CD4-positive, alpha-beta T cell treated with Interleukin-1 beta for 1 hour (primary cell): ENCODE results near the gene RMND5B.
"Not testable (repeated sequence)": the region's sequence is repeated elsewhere in the genome, so short reads cannot be mapped to it uniquely, and the experiment has no call there.

Experiments
- DNase-seq, 2 donors: peaks; one replicate each; pipeline ENCODE4 v3.0.0-alpha.2; 2020 to 2022

RMND5B gene

DNA sequence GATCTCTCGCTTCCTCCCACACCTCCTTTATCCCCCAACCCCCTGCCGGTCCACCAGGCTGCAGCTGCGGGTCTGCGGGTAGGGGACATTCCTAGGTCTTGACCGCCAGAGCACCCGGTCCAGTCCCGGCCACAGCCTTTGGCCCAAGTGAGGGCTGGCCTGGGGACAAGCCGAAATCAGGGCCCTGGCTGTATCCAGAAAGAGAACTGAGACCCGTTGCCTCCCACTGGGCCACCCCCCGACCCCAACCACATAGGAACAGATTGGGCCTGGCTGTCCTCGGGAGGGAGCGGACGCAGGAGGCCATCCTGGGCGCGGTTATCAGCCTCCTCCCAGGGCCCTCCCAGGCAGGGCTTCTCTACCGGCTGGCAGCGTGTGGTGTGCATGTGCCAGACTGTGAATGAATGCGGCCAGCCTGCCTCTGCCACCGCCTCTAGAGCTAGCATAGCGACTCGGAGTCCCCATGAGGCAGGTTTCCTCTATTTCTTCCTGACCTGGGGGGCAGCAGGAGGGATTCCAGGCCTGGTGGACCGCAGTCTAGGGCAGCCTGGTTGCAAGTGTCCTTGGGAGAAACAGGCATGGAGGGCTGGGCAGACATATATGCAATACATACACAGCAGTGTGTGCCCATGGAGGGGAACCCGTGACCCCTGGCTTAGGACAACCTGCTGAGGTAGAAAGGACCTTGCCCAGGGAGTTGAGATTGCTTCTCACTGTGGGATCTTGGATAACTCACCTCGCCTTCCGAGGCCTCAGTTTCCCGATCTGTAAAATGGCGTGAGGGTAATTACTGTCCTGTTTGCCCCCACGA is 16.3 kb upstream of the RMND5B start:
- DNase-seq, result peak; percentile 65 to 66

- DNase-seq, result peak; percentile 40 to 47
These were observed 15.5 kb upstream of the RMND5B start for GRCh38 chr5:178115136-178115813.

DNA sequence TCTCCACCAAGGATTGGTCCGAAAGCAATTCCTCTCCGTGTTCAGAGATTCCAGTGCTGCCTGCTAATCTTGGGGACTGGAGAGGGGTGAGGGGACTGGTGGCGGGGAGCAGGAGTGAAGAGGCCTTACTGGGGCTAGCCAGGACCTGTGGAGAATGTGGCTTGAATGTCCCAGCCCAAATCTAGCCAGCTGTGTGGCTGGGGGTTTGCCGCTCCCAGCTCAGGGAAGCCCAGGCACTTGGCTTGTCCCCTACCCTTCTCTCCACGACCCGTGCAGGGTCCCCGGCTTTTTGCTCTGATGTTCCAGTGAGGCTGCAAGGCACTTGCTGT is 15.0 kb upstream of the RMND5B start:
- DNase-seq, result no peak

DNA sequence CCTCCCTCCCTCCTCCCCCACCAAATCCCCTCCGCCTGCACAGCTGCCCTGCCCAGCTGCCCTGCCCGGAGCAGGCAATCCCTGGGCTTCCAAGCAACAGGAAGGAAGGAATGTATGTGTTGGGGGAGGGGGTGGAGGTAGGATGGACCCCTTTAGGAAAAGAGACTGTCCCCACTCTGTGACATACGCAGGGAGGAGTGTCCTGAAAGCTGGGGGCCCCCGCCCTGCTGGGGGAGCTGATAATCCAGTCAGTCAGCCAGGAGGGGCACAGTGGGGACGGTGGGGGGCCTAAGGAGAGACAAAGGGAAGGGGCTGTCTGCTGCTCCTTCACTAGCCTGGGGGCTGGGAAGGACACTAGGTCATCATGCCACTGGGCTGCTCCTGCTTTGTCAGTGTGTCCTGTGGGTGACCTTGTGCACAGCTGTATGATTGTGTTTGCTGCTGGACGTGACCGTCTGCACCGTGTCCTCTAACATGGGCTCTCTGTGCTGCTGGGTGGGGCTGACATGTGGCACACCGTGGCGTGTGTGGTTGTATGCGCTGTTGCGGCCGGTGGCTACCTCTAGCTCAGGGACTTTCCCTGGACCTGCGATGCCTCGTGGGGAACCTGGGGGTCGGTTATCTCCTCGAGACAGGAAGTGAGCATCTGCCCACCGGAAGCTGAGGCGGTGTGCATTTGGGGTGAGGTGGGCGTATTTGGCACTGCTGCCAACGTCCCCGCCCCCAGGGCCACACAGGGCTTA is 14.5 kb upstream of the RMND5B start:
- peak; percentile 88 to 92 for DNase-seq

DNA sequence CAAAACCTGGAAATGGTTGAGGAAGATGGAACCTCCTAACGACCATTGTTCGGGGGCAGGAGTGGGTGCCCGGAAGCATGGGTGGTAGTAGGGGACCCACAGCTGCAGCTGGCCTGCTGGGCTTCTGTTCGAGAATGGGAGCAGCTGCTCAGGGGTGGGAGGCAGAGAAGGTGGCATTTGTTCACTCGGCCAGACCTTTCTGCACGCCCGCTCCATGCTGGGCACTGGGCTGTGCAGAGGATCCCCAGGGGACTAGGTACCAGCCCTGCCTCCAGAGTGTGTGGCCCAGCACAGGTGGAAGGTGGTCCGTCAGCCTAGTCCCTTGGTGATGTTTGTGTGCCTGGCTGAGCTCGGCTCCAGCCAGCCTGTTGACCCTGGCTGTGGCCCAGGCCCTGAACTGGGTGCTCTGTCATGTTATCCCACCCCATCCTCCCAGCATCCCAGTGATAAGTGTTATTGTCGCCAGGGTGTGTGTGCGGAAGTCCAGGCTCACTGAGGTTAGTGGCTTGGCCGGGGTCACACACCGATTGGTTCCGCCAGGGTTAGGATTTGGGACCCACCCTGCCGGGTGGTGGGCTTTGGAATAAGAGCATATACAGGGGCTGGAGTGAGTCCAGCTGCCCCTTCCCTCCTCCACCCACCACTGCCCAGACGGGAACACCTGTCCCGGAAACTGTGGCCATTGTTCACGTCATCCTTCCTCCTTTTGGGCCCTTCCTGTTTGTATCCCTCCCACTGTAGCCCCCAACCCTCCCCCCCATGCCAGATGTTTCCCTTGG is 12.7 kb upstream of the RMND5B start:
- DNase-seq, result no peak

DNA sequence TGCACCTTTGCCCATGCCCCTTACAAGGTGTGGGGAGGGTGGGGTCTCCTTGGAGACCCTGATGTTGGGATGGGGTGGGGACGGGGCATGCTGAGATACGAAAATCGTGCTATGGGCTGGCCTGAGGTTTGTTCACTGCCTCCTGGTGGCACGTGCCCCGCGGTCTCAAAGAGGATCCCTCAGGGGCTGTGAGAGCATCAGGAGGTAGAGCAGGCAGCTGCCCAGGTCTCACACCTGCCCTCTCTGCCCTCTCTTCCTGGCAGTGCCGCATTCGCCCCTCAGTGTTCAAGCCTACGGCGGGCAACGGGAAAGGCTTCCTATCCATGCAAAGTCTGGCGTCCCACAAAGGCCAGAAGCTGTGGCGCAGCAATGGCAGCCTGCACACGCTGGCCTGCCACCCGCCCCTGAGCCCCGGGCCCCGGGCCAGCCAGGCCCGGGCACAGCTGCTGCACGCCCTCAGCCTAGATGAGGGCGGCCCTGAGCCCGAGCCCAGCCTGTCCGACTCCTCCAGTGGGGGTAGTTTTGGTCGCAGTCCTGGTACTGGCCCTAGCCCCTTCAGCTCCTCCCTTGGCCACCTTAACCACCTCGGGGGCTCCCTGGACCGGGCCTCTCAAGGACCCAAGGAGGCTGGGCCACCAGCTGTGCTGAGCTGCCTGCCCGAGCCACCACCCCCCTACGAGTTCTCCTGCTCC is 10.8 kb upstream of the RMND5B start:
- DNase-seq, result no peak

GRCh38 chr5:178120607-178121357 is 10.0 kb upstream of the RMND5B start:
- peak; percentile 84 to 88 for DNase-seq

GRCh38 chr5:178121391-178122276 is 9.2 kb upstream of the RMND5B start:
- no peak for DNase-seq

- no peak for DNase-seq
These were observed 8.5 kb upstream of the RMND5B start for GRCh38 chr5:178122346-178122745.

DNA sequence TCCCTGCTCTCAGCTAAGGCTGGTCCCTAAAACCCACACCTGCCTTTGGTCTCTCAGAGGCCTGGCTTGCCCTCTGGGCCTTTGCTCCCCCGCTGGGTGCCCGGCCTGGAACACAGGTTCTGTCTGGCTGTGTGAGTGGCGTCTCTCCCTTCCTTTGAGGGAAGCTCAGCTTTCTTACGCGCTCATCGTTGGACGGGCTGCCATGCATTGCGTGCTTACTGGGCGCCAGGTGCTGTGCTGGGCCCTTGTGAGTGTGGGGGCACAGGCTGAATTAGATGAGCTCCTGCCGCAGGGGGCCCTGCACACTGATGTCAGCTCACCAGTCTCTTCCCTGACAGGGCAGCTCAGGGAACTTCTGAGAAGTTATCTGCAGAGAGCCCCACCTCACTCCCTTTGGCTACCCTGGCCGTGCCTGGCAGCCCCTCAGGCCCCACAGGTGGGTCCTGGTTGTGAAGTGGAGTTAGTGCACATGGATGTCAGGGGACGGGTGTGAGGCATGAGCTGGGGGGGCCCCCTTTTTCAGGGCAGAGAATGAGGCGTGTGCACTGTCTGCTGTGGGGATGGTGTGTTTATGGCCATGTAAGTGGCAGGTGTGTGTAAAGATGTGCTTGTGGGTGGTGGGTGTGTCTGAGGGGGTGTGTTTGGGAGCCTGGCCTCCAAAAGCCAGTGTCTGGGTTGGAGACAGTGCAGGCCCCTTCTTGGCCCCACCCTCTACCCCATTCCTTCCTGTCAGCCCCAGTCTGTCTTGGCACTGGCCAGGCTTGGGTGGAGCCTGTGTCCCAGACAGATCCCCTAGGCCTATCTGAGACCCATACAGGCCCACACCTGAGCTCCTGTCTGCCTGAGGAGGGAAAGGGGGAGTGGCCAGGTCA is 7.5 kb upstream of the RMND5B start:
- DNase-seq, result no peak

DNA sequence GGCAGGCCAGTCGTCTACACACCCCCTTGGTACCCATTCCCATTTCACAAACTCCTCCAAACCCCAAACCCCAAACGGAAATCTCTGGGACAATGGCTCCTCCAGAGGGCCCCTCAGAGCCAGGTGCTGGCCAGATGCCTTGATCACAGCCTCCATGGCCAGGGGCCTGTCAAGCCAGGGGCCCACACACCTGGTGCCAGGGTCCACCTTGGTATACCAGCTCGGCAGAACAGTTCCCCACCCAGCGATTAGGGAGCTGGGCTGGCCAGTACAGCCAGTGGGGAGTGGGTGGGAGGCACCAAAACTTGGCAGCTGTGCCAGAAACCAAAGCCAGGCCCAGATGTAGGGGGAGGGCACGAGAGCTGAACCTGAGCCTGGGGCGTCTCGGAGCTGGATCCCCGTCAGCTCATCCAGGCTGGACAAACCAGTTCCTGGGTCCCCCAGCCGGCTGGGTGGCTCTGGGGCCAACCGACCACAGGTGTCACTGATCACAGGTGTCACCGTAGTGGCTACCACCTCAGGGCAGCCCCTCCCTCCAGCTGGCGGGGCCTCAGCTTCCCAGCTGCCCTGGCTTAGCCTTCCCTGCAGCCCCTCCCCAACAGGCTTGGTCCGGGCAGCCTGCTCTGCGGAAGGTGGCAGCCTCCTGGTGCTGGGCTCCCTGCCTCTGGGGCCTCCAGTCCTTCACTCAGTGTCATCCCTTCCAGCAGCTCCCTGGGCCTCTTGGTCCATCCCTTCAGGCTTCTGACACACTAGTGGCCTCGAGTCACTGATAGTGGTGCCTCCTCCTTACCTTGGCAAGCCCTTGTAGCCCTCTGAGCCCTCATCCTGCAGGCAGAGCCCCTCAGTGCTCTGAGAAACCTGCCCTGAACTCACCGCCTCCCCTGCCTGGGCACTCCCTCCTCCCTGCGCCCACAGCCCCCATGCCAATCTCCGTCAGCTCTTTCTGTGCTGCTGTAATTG is 6.6 kb upstream of the RMND5B start:
- no peak for DNase-seq

GRCh38 chr5:178125253-178125906 is 5.4 kb upstream of the RMND5B start:
- DNase-seq, result no peak

GRCh38 chr5:178126556-178126955 is 4.3 kb upstream of the RMND5B start:
- no peak for DNase-seq

- not testable (repeated sequence) for DNase-seq
These were observed 3.4 kb upstream of the RMND5B start for GRCh38 chr5:178127300-178128009.

- no peak for DNase-seq
These were observed 1.5 kb upstream of the RMND5B start for GRCh38 chr5:178129296-178129695.

DNA sequence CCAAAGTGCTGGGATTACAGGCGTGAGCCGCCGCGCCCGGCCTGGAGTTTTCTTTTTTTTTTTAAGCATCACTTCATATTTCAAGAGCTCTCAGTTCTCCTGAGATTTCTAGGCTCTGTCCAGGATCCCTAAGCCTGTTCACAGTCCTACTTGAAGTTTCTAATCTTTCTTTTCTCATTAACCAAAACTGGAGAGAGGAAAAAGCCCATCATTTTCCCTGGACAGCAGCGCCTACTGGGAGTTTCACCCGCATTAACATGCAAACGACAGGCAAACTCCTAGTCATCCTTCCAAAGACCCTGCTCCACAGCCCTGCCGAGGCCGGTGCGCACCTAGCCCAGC is 609 bp upstream of the RMND5B start:
- DNase-seq, result not testable (repeated sequence)

GRCh38 chr5:178131446-178131996 is 707 bp downstream of the RMND5B start:
- DNase-seq, result no peak
